ENCODE results near the gene JAM3. TPM values are rescaled to one million over a fixed set of nuclear protein-coding genes. Genes with fewer than 3 reads are reported as not detected.
"Not testable (repeated sequence)": the region's sequence is repeated elsewhere in the genome, so short reads cannot be mapped to it uniquely, and the experiment has no call there.

The JAM3 gene
- total RNA-seq, 1 experiment from 2014 or later = 9.0 TPM

- intact Hi-C loops (cut with micrococcal nuclease; ENCODE audit: unreplicated experiment) = no loop called here
- TF ChIP-seq CTCF (conservative IDR thresholded peaks at IDR 0.05; ENCODE audit: low read depth, low read length) = no peak
- no peak for TF ChIP-seq EZH2 (IDR thresholded peaks at IDR 0.05; ENCODE audit: borderline replicate concordance, low read depth, low read length, poor library complexity, severe bottlenecking)
- CTCF ChIA-PET = no interaction called here
- H3K4me3 ChIP-seq (ENCODE audit: low read depth, low read length, poor library complexity, severe bottlenecking) = no peak overlapping the region
- BruUV-seq (replicated peaks) = no TSS peak
- no peaks in the 10 kb centered on the region for H3K9me3 ChIP-seq (ENCODE audit: low read depth, low read length, poor library complexity, severe bottlenecking)
- no peak for DNase-seq (ENCODE audit: low spot score)
- H3K36me3 ChIP-seq (ENCODE audit: insufficient read depth, low read length, poor library complexity, severe bottlenecking) = peaks cover 81% of the 10 kb centered on the region
- no peaks in the 10 kb centered on the region for H3K4me1 ChIP-seq (ENCODE audit: insufficient read depth, low read length, poor library complexity, severe bottlenecking)
- no peaks in the 10 kb centered on the region for H3K27me3 ChIP-seq (replicated peaks; ENCODE audit: insufficient read depth, low read depth, low read length, poor library complexity)
- no peak overlapping the region for H3K27ac ChIP-seq (ENCODE audit: low read depth, low read length, poor library complexity, severe bottlenecking)
- POLR2A ChIA-PET (ENCODE audit: low non-redundant PET) = no interaction called here
Observed at GRCh38 chr11:134181707-134182106, 112.8 kb downstream of the JAM3 start.

- BruUV-seq (replicated peaks); CTCF ChIA-PET: not testable (repeated sequence)
Observed at GRCh38 chr11:134188092-134188491, 119.2 kb downstream of the JAM3 start.

GRCh38 chr11:134196756-134197155, 127.9 kb downstream of the JAM3 start:
- no peaks in the 10 kb centered on the region for H3K4me1 ChIP-seq (ENCODE audit: insufficient read depth, low read length, poor library complexity, severe bottlenecking)
- ChIA-PET POLR2A (ENCODE audit: low non-redundant PET) (no interaction called here), CTCF (no interaction called here)
- peaks cover 90% of the 10 kb centered on the region for H3K36me3 ChIP-seq (ENCODE audit: insufficient read depth, low read length, poor library complexity, severe bottlenecking)
- H3K27ac ChIP-seq (ENCODE audit: low read depth, low read length, poor library complexity, severe bottlenecking) = no peak overlapping the region
- H3K9me3 ChIP-seq (ENCODE audit: low read depth, low read length, poor library complexity, severe bottlenecking) = no peaks in the 10 kb centered on the region
- no peak overlapping the region for H3K4me3 ChIP-seq (ENCODE audit: low read depth, low read length, poor library complexity, severe bottlenecking)
- no peak for DNase-seq (ENCODE audit: low spot score)
- BruUV-seq (replicated peaks) = no TSS peak
- intact Hi-C loops (cut with micrococcal nuclease; ENCODE audit: unreplicated experiment) = no loop called here
- TF ChIP-seq EZH2 (IDR thresholded peaks at IDR 0.05; ENCODE audit: borderline replicate concordance, low read depth, low read length, poor library complexity, severe bottlenecking) (no peak), CTCF (conservative IDR thresholded peaks at IDR 0.05; ENCODE audit: low read depth, low read length) (no peak)
- no peaks in the 10 kb centered on the region for H3K27me3 ChIP-seq (replicated peaks; ENCODE audit: insufficient read depth, low read depth, low read length, poor library complexity)

More at GRCh38 chr11:134188092-134188491, 119.2 kb downstream of the JAM3 start:
- H3K27ac ChIP-seq (ENCODE audit: low read depth, low read length, poor library complexity, severe bottlenecking); H3K4me1 ChIP-seq (ENCODE audit: insufficient read depth, low read length, poor library complexity, severe bottlenecking); H3K9me3 ChIP-seq (ENCODE audit: low read depth, low read length, poor library complexity, severe bottlenecking); DNase-seq (ENCODE audit: low spot score); H3K27me3 ChIP-seq (replicated peaks; ENCODE audit: insufficient read depth, low read depth, low read length, poor library complexity); intact Hi-C loops (cut with micrococcal nuclease; ENCODE audit: unreplicated experiment); H3K4me3 ChIP-seq (ENCODE audit: low read depth, low read length, poor library complexity, severe bottlenecking): not testable (repeated sequence)
- POLR2A ChIA-PET (ENCODE audit: low non-redundant PET) = interaction anchor here (0.6 kb wide), 1 partner anchor 826 kb away, joined by 3 read pairs; no protein-coding TSS in a partner anchor
- peaks cover 86% of the 10 kb centered on the region for H3K36me3 ChIP-seq (ENCODE audit: insufficient read depth, low read length, poor library complexity, severe bottlenecking)

- no peaks in the 10 kb centered on the region for H3K4me1 ChIP-seq (ENCODE audit: insufficient read depth, low read length, poor library complexity, severe bottlenecking)
- H3K4me3 ChIP-seq (ENCODE audit: low read depth, low read length, poor library complexity, severe bottlenecking) = no peak overlapping the region
- no peaks in the 10 kb centered on the region for H3K27me3 ChIP-seq (replicated peaks; ENCODE audit: insufficient read depth, low read depth, low read length, poor library complexity)
- POLR2A ChIA-PET (ENCODE audit: low non-redundant PET) = interaction anchor here (0.7 kb wide), 1 partner anchor 144 kb away, joined by 3 read pairs; no protein-coding TSS in a partner anchor
- DNase-seq (ENCODE audit: low spot score) = no peak
- BruUV-seq (replicated peaks) = no TSS peak
- no peaks in the 10 kb centered on the region for H3K9me3 ChIP-seq (ENCODE audit: low read depth, low read length, poor library complexity, severe bottlenecking)
- intact Hi-C loops (cut with micrococcal nuclease; ENCODE audit: unreplicated experiment) = no loop called here
- TF ChIP-seq EZH2 (IDR thresholded peaks at IDR 0.05; ENCODE audit: borderline replicate concordance, low read depth, low read length, poor library complexity, severe bottlenecking) (no peak), CTCF (conservative IDR thresholded peaks at IDR 0.05; ENCODE audit: low read depth, low read length) (no peak)
- peaks cover 90% of the 10 kb centered on the region for H3K36me3 ChIP-seq (ENCODE audit: insufficient read depth, low read length, poor library complexity, severe bottlenecking)
- no peak overlapping the region for H3K27ac ChIP-seq (ENCODE audit: low read depth, low read length, poor library complexity, severe bottlenecking)
- CTCF ChIA-PET = no interaction called here
Observed at GRCh38 chr11:134199531-134199930, 130.7 kb downstream of the JAM3 start.

All from A673 (cell line).